Adrenal gland (tissue), 5 donors: Measurements from ENCODE around the gene ANAPC16.

Experiments
- CTCF ChIP-seq, 6 experiments: fragments of 450-650 bp in 4 of 6; fragments of 200-600 bp in 2 of 6; sonication (generic) in 1 of 6; IDR thresholded peaks; 1 replicate in 5 of 6; 2 replicates in 1 of 6; pipeline versions ENCODE4 v1.5.1 to v1.8.0; 2016 to 2021; ENCODE audit warnings: antibody characterized with exemption in 6 of 6, mild to moderate bottlenecking in 2 of 6, moderate library complexity in 1 of 6
- POLR2A ChIP-seq, 2 donors: fragments of 450-650 bp; IDR thresholded peaks; one replicate each; pipeline ENCODE4 v1.6.1; 2017; ENCODE audit warnings: antibody characterized with exemption in 2 of 2, mild to moderate bottlenecking in 2 of 2, moderate library complexity in 1 of 2
- donor health status: DM: no; HTN: no; CAD: no.

GRCh38 chr10:72244573-72245038, 28.8 kb downstream of the ANAPC16 start:
- TF ChIP-seq CTCF (IDR thresholded peaks at IDR 0.05) (no peak), POLR2A (IDR thresholded peaks at IDR 0.05) (no peak)
